Heart left ventricle (tissue), 13 donors: ENCODE data around the gene FCSK.

Experiments used
- CTCF ChIP-seq, 12 donors: fragments of 200-600 bp; sonication (generic) in 4 of 12; IDR thresholded peaks; one replicate each; pipeline versions ENCODE4 v1.5.0 to v1.8.0; 2018 to 2022; ENCODE audit warnings: antibody characterized with exemption in 12 of 12, mild to moderate bottlenecking in 5 of 12
- POLR2A ChIP-seq, 2 donors: fragments of 450-650 bp; IDR thresholded peaks; one replicate each; pipeline ENCODE4 v1.6.1; 2017; ENCODE audit warnings: antibody characterized with exemption in 2 of 2, mild to moderate bottlenecking in 2 of 2, moderate library complexity in 2 of 2
- donor health status: ischemic (EF 13 %, LVEDD 7.1; RV severe dilation, severe dysfunction).
- donor health status: DM: no; HTN: yes; CAD: no.
- donor health status: DM: no; HTN: no; CAD: no.
- donor health status: ischemic (EF 25% LVEDD 6.9; RV normal size, moderate dysfunction).
- donor health status: ischemic (EF 25% LVEDD 5.7; RV mildly dilated, moderate dysfunction).
- donor health status: ischemic (EF 35%, LVEDD 5.7; RV mildly dilated, moderate dysfunction).
- donor health status: nonischemic (EF 11% LVEDD 7.7; RV severe dilation, severe dysfunction).
- donor health status: DM: yes; HTN: yes; CAD: no.
- donor health status: PGD.
- donor health status: ischemic (EF 29% LVEDD 5.4; RV normal size, mild dysfunction).
- donor health status: nonischemic (EF 23%, LVEDD 6.1; RV moderate dilation, normal function).

- TF ChIP-seq CTCF (IDR thresholded peaks at IDR 0.05) = no peak
- TF ChIP-seq POLR2A (IDR thresholded peaks at IDR 0.05) = no peak
These were observed 22.1 kb upstream of the FCSK start for GRCh38 chr16:70432356-70432722.
